GM12872 (cell line): ENCODE measurements around the gene IGFBP1.

Experiments
- TF ChIP-seq, protein P1 (sequence below): IDR thresholded peaks from 3 replicates; pipeline ENCODE4 v1.5.1; 2011; ENCODE audit warnings: low read depth, mild to moderate bottlenecking, low read length, moderate library complexity; ENCODE audit not compliant: insufficient read depth

IGFBP1 gene

DNA sequence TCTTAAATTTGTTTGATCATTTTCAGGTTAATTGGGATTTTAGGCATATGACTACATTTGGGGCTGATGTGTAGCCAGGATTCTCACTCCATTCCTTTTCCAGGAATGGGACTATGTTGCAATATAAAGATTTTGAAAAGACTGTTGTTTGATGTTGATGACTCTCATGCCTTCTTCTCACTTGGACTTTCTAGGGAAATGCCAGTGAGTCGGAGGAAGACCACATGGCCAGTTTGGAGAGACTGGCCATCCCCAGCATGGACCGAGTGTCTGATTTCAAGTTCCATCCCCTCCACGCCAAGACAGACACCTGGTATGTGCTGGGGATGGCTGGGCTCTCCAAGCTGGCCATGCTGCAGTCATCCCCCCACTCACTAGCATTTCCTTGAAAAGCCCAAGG is 27.3 kb downstream of the IGFBP1 start:
- TF ChIP-seq, protein P1, sequence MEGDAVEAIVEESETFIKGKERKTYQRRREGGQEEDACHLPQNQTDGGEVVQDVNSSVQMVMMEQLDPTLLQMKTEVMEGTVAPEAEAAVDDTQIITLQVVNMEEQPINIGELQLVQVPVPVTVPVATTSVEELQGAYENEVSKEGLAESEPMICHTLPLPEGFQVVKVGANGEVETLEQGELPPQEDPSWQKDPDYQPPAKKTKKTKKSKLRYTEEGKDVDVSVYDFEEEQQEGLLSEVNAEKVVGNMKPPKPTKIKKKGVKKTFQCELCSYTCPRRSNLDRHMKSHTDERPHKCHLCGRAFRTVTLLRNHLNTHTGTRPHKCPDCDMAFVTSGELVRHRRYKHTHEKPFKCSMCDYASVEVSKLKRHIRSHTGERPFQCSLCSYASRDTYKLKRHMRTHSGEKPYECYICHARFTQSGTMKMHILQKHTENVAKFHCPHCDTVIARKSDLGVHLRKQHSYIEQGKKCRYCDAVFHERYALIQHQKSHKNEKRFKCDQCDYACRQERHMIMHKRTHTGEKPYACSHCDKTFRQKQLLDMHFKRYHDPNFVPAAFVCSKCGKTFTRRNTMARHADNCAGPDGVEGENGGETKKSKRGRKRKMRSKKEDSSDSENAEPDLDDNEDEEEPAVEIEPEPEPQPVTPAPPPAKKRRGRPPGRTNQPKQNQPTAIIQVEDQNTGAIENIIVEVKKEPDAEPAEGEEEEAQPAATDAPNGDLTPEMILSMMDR, result no peak

DNA sequence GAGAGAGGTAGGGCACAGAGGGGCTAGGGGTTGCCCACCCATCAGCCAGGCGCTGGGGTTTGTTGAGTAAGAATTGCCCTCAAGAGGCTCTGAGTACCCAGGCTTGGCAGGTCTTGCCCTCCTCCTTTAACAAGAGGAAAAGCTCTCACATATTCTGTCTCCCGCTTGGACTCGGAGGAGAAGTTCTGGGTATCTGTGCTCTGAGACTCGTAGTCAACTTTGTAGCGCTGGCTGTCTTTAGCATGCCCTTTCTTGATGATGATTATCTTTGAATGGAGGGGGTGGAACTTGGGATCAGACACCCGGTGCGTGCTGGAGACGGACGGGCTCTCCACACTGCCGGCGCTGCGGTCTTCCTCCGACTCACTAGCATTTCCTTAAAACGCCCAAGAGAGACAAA is 28.8 kb downstream of the IGFBP1 start:
- TF ChIP-seq, protein P1, result no peak

DNA sequence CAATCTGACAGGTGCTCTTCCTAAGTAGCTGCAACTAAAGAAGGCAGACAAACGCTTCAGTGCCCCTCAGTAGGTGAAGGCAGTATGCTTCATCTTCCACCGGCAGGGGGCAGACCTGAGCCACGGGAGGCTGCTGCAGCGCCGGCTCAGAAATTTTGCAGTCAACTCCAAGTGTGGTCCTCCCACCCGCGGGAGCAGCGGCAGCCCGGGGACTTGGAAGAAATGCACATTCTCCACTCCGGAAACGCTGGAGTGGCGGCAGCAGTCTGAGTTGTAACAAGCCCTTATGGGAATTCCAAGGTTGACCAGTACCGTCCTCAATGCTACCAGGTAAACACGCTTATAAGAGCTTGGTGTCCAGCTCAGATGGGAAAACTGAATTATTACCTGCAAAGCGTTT is 29.4 kb downstream of the IGFBP1 start:
- TF ChIP-seq, protein P1, result peak; percentile 92

- TF ChIP-seq, protein P1, result no peak
These were observed 30.3 kb downstream of the IGFBP1 start for GRCh38 chr7:45918556-45918955.

DNA sequence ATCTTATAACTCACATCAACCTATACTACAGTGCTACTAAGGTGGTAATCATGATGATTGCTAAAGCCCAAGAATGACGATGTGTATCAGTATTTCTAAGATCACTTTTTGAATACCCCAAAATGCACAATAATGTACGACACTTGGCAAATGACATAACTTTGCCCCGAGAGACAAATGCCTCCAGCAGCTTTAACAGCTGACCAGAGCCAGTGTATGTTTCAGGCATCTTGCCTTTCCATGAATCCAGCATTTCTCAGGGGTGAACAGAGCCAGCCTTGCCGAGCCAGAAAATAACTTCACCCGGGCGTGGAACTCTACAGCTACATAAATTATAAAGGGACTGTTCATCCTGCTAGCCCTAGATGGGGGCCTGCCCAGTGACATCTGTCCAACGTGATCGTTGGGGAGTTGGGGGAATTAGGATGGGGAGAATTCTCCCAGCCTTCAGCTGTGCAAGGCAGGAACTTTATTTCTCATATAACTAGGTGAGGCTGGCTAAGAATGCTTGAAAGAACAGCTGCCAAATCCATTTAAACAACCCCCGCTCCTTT is 31.0 kb downstream of the IGFBP1 start:
- TF ChIP-seq, protein P1, result no peak

- TF ChIP-seq, protein P1, result no peak
These were observed 31.7 kb downstream of the IGFBP1 start for GRCh38 chr7:45919993-45920459.

DNA sequence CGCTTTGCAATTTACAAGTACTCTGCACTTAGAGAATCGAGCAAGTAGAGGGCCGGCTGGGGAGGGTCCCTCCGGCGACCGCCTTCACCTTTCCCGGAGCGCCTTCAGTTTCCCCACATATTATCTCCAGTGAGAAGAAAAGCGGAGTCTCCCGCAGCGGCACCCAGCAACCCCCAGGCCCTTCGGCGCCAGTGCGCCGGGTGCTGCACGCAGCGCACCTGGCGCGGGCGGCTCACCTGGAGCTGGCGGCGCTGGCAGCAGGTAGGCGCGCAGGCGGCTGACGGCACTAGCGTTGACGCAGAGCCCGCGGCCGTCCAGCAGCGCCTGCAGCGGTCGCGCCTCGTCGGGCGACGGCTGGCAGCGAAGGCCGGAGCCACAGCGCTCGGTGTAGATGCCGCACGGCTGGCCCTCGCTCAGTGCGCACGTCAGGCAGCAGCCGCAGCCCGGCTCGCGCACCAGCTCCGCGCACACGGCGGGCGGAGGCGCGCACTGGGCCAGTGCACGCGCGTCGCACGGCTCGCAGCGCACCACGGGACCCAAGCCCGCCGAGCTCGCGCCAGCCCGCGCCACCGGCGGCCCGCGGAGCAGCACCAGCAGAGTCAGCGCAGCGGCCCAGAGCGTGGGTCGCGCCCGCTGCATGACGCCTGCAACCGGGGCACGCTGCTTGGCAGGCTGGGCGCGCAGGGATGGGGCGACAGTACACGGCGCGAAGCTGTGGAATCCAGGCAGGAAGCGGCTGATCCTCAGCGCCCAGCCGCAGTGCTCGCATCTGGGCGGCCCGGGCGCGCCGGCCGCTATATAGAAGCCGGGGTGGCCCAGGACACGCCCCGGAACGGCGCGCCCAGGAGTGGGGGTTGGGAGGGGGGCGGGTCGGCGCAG is 32.5 kb downstream of the IGFBP1 start, which contains the start of gene IGFBP3:
Gene IGFBP3, minus strand, starts transcription at position 771 of the 879 bp plus-strand sequence. Its CDS starts 132 bp downstream, at position 639.
- TF ChIP-seq, protein P1, result no peak
